Endothelial cell (in vitro differentiated cells): ENCODE data around the gene SYT2. TPM values are rescaled to one million over a fixed set of nuclear protein-coding genes. Genes with fewer than 3 reads are reported as not detected.
A peak's percentile ranks its signal among the peaks of the same experiment; 100 is the strongest.
"Not testable (repeated sequence)": the region's sequence is repeated elsewhere in the genome, so short reads cannot be mapped to it uniquely, and the experiment has no call there.

Experiments used
- DNase-seq: peaks from one replicate; pipeline ENCODE4 v3.0.0; 2021; ENCODE audit warnings: low spot score
- H3K27ac Mint-ChIP-seq: one replicate; pipeline ENCODE4 v1.8.0; 2021; ENCODE audit warnings: mixed read lengths, inconsistent platforms; ENCODE audit not compliant: unreplicated experiment
- H3K27me3 Mint-ChIP-seq: one replicate; pipeline ENCODE4 v1.8.0; 2021; ENCODE audit warnings: mild to moderate bottlenecking, moderate library complexity, mixed read lengths, inconsistent platforms; ENCODE audit not compliant: unreplicated experiment
- H3K36me3 Mint-ChIP-seq: one replicate; pipeline ENCODE4 v1.8.0; 2021; ENCODE audit warnings: mild to moderate bottlenecking, low read depth, mixed read lengths, inconsistent platforms; ENCODE audit not compliant: unreplicated experiment
- H3K4me1 Mint-ChIP-seq: one replicate; pipeline ENCODE4 v1.8.0; 2021; ENCODE audit warnings: mild to moderate bottlenecking, mixed read lengths, inconsistent platforms; ENCODE audit not compliant: unreplicated experiment
- H3K4me3 Mint-ChIP-seq: one replicate; pipeline ENCODE4 v1.8.0; 2021; ENCODE audit warnings: mild to moderate bottlenecking, mixed read lengths, inconsistent platforms; ENCODE audit not compliant: unreplicated experiment
- H3K9me3 Mint-ChIP-seq: one replicate; pipeline ENCODE4 v1.8.0; 2021; ENCODE audit warnings: mixed read lengths, inconsistent platforms; ENCODE audit not compliant: unreplicated experiment
- CTCF ChIP-seq: fragments of 200-600 bp; sonication (generic); IDR thresholded peaks from one replicate; pipeline ENCODE4 v1.5.0; 2021; ENCODE audit warnings: antibody characterized with exemption; ENCODE audit not compliant: unreplicated experiment
- total RNA-seq: library from RNA; stranded (reverse); fragmentation: NEBNext Ultra II Directional; extraction: Animal tissue kit (Norgen Biotek cat#: 25700); gene quantifications from one replicate; pipeline ENCODE4 v1.2.1, GENCODE V29; 2021; ENCODE audit not compliant: unreplicated experiment

SYT2 gene
- total RNA-seq, 1 donor from 2014 or later = 0.33 TPM

GRCh38 chr1:202627841-202628565 is 82.3 kb downstream of the SYT2 start:
- no peak for DNase-seq
- no peaks in the 10 kb centered on the region for H3K4me1 Mint-ChIP-seq
- TF ChIP-seq CTCF = no peak
- no peaks in the 10 kb centered on the region for H3K9me3 Mint-ChIP-seq
- no peak overlapping the region for H3K4me3 Mint-ChIP-seq
- peaks cover 7% of the 10 kb centered on the region for H3K27me3 Mint-ChIP-seq
- no peaks in the 10 kb centered on the region for H3K36me3 Mint-ChIP-seq
- H3K27ac Mint-ChIP-seq = no peak overlapping the region

GRCh38 chr1:202627036-202627435 is 83.2 kb downstream of the SYT2 start:
- not testable (repeated sequence) for H3K27ac Mint-ChIP-seq, H3K4me3 Mint-ChIP-seq, DNase-seq, H3K9me3 Mint-ChIP-seq, H3K4me1 Mint-ChIP-seq, H3K36me3 Mint-ChIP-seq
- H3K27me3 Mint-ChIP-seq = peaks cover 11% of the 10 kb centered on the region

GRCh38 chr1:202625416-202626360 is 84.6 kb downstream of the SYT2 start:
- no peak overlapping the region for H3K27ac Mint-ChIP-seq
- peak; percentile 31 for TF ChIP-seq CTCF
- no peaks in the 10 kb centered on the region for H3K4me1 Mint-ChIP-seq
- no peaks in the 10 kb centered on the region for H3K36me3 Mint-ChIP-seq
- no peaks in the 10 kb centered on the region for H3K9me3 Mint-ChIP-seq
- peak; percentile 83 for DNase-seq
- H3K27me3 Mint-ChIP-seq = peaks cover 10% of the 10 kb centered on the region
- H3K4me3 Mint-ChIP-seq = no peak overlapping the region

- DNase-seq = no peak
- Mint-ChIP-seq H3K4me1 (no peaks in the 10 kb centered on the region), H3K27me3 (peaks cover 11% of the 10 kb centered on the region)
Observed at GRCh38 chr1:202624781-202625108, 85.5 kb downstream of the SYT2 start.

More at GRCh38 chr1:202624781-202625108, 85.5 kb downstream of the SYT2 start:
- TF ChIP-seq CTCF = no peak
- no peaks in the 10 kb centered on the region for H3K36me3 Mint-ChIP-seq
- H3K27ac Mint-ChIP-seq = no peak overlapping the region
- no peak overlapping the region for H3K4me3 Mint-ChIP-seq
- H3K9me3 Mint-ChIP-seq = no peaks in the 10 kb centered on the region
